Measurements from ENCODE around the gene KHDC3L. TPM values are rescaled to one million over a fixed set of nuclear protein-coding genes. Genes with fewer than 3 reads are reported as not detected.

KHDC3L gene
- total RNA-seq, 4 donors from 2014 or later = not detected

GRCh38 chr6:73329201-73329600 is 33.3 kb upstream of the KHDC3L start:
- H3K36me3 ChIP-seq = no peaks in the 10 kb centered on the region
- H3K4me1 ChIP-seq = no peaks in the 10 kb centered on the region
- no peaks in the 10 kb centered on the region for H3K9me3 ChIP-seq
- TF ChIP-seq POLR2A (IDR thresholded peaks at IDR 0.05) = no peak
- TF ChIP-seq, protein P1, sequence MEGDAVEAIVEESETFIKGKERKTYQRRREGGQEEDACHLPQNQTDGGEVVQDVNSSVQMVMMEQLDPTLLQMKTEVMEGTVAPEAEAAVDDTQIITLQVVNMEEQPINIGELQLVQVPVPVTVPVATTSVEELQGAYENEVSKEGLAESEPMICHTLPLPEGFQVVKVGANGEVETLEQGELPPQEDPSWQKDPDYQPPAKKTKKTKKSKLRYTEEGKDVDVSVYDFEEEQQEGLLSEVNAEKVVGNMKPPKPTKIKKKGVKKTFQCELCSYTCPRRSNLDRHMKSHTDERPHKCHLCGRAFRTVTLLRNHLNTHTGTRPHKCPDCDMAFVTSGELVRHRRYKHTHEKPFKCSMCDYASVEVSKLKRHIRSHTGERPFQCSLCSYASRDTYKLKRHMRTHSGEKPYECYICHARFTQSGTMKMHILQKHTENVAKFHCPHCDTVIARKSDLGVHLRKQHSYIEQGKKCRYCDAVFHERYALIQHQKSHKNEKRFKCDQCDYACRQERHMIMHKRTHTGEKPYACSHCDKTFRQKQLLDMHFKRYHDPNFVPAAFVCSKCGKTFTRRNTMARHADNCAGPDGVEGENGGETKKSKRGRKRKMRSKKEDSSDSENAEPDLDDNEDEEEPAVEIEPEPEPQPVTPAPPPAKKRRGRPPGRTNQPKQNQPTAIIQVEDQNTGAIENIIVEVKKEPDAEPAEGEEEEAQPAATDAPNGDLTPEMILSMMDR (IDR thresholded peaks at IDR 0.05) = no peak
- H3K27me3 ChIP-seq = no peaks in the 10 kb centered on the region
- no peak for DNase-seq
- no peak overlapping the region for H3K4me3 ChIP-seq
- no peak overlapping the region for H3K27ac ChIP-seq

DNA sequence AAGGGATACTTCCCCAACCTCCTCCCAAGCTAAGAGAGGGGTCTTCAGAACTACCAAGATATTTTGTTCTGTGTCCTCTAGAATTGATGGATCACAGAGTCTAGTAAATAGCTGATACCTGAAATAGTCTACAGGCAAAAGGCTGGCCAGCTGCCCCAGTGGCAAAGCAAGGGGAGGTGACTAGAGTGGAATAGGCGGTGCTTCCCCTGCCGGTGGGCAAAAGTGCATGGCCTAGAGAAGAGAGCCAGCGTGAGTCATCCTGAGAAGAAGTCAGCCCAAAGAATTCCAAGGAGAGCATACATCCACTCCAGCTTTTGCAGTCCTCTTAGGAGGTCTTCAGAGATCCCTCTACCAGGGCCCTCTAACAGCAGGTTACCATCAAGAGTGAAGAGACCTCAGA is 23.1 kb upstream of the KHDC3L start:
- TF ChIP-seq, protein P1 (IDR thresholded peaks at IDR 0.05) = no peak
- TF ChIP-seq POLR2A (IDR thresholded peaks at IDR 0.05) = no peak
- Histone ChIP-seq H3K36me3 (no peaks in the 10 kb centered on the region), H3K27me3 (no peaks in the 10 kb centered on the region), H3K27ac (no peak overlapping the region), H3K4me3 (no peak overlapping the region), H3K4me1 (no peaks in the 10 kb centered on the region), H3K9me3 (no peaks in the 10 kb centered on the region)
- no peak for DNase-seq

GRCh38 chr6:73340048-73340447 is 22.4 kb upstream of the KHDC3L start:
- no peaks in the 10 kb centered on the region for H3K36me3 ChIP-seq
- no peak for DNase-seq
- H3K9me3 ChIP-seq = no peaks in the 10 kb centered on the region
- no peaks in the 10 kb centered on the region for H3K27me3 ChIP-seq
- H3K4me1 ChIP-seq = no peaks in the 10 kb centered on the region
- H3K27ac ChIP-seq = no peak overlapping the region
- no peak for TF ChIP-seq POLR2A (IDR thresholded peaks at IDR 0.05)
- TF ChIP-seq, protein P1 (IDR thresholded peaks at IDR 0.05) = no peak
- no peak overlapping the region for H3K4me3 ChIP-seq

DNA sequence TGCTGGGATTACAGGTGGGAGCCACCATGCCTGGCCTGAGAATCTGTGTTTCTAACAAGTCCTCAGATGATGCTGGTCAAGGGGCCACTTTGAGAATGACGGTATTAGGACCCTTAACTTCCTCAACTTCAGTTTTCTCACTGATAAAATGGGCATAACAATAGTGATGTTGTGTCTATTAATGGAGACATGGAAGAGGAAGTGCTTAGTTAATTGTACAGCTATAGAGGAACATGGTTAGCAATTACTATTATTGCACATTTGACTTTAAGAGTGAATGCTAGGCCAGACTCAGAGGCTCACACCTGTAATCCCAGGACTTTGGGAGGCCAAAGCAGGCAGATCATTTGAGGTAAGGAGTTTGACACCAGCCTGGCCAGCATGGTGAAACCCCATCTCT is 21.1 kb upstream of the KHDC3L start:
- TF ChIP-seq POLR2A (IDR thresholded peaks at IDR 0.05) = no peak
- TF ChIP-seq, protein P1 (IDR thresholded peaks at IDR 0.05) = no peak
- no peak overlapping the region for H3K4me3 ChIP-seq
- no peaks in the 10 kb centered on the region for H3K36me3 ChIP-seq
- no peak for DNase-seq
- H3K4me1 ChIP-seq = no peaks in the 10 kb centered on the region
- no peak overlapping the region for H3K27ac ChIP-seq
- no peaks in the 10 kb centered on the region for H3K27me3 ChIP-seq
- H3K9me3 ChIP-seq = no peaks in the 10 kb centered on the region

DNA sequence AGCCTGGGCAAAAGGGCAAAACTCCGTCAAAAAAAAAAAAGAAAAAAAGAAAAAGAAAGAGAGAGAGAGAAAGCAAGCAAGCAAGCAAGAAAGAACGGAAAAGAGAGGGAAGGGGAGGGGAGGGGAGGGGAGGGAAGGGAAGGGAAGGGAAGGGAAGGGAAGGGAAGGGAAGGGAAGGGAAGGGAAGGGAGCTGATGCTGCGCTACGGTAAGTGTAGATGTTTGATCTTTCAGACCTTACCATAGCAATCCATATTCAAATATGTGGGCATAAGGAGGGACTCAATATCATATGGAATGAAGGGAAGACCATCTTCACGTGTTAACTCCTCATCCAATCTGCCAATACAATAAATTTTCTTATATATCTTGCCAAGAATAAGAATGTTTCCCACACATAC is 20.3 kb upstream of the KHDC3L start:
- Histone ChIP-seq H3K4me3 (no peak overlapping the region), H3K36me3 (no peaks in the 10 kb centered on the region), H3K4me1 (no peaks in the 10 kb centered on the region), H3K9me3 (no peaks in the 10 kb centered on the region), H3K27me3 (no peaks in the 10 kb centered on the region), H3K27ac (no peak overlapping the region)
- no peak for TF ChIP-seq POLR2A (IDR thresholded peaks at IDR 0.05)
- TF ChIP-seq, protein P1 (IDR thresholded peaks at IDR 0.05) = no peak
- no peak for DNase-seq

- Histone ChIP-seq H3K9me3 (no peaks in the 10 kb centered on the region), H3K36me3 (no peaks in the 10 kb centered on the region), H3K4me1 (no peaks in the 10 kb centered on the region), H3K27me3 (no peaks in the 10 kb centered on the region), H3K4me3 (no peak overlapping the region), H3K27ac (no peak overlapping the region)
- TF ChIP-seq, protein P1 (IDR thresholded peaks at IDR 0.05) = no peak
- TF ChIP-seq POLR2A (IDR thresholded peaks at IDR 0.05) = no peak
- no peak for DNase-seq
Observed at GRCh38 chr6:73343164-73343563, 19.3 kb upstream of the KHDC3L start.
